GM10266 (cell line): ENCODE results near the gene NDUFC1.
"Not testable (repeated sequence)": the region's sequence is repeated elsewhere in the genome, so short reads cannot be mapped to it uniquely, and the experiment has no call there.

Experiments
- DNase-seq: peaks from one replicate; pipeline ENCODE4 v3.0.0; 2012; ENCODE audit errors: extremely low spot score
- CTCF ChIP-seq: IDR thresholded peaks from 2 replicates; pipeline ENCODE4 v1.5.1; 2012; ENCODE audit warnings: mild to moderate bottlenecking, low read depth; ENCODE audit not compliant: control insufficient read depth, insufficient read depth; ENCODE audit errors: missing control alignments

Gene NDUFC1

GRCh38 chr4:139319571-139319970 is 17.3 kb upstream of the NDUFC1 start:
- no peak for TF ChIP-seq CTCF
- DNase-seq: no peak

- no peak for DNase-seq
- no peak for TF ChIP-seq CTCF
Measured at GRCh38 chr4:139317635-139318034, 15.4 kb upstream of the NDUFC1 start.

- no peak for TF ChIP-seq CTCF
- no peak for DNase-seq
Measured at GRCh38 chr4:139316733-139317132, 14.5 kb upstream of the NDUFC1 start.

- TF ChIP-seq CTCF: no peak
- DNase-seq: peak; percentile 26
Measured at GRCh38 chr4:139315221-139315675, 13.0 kb upstream of the NDUFC1 start.

- no peak for DNase-seq
- no peak for TF ChIP-seq CTCF
Measured at GRCh38 chr4:139314047-139314800, 11.9 kb upstream of the NDUFC1 start.

GRCh38 chr4:139313414-139313813 is 11.1 kb upstream of the NDUFC1 start:
- not testable (repeated sequence) for DNase-seq

- no peak for DNase-seq
- no peak for TF ChIP-seq CTCF
Measured at GRCh38 chr4:139312552-139313332, 10.5 kb upstream of the NDUFC1 start.
